DOHH2 (cell line): ENCODE results near the gene DIS3L2.

Experiments used
- H3F3A ChIP-seq: fragments of 200-600 bp; sonication (generic), shearing (Covaris generic); 2 replicates; pipeline ENCODE4 v1.6.0; 2016; ENCODE audit warnings: antibody characterized with exemption, mild to moderate bottlenecking; ENCODE audit not compliant: control insufficient read depth, insufficient read depth
- H3K27ac ChIP-seq: fragments of 200-600 bp; sonication (generic); 2 replicates; pipeline ENCODE4 v1.5.1; 2014; ENCODE audit warnings: low read depth, mild to moderate bottlenecking, low read length, moderate library complexity
- H3K27me3 ChIP-seq: fragments of 200-600 bp; sonication (generic); 2 replicates; pipeline ENCODE4 v1.6.1; 2014; ENCODE audit warnings: mild to moderate bottlenecking, low read length, mixed read lengths; ENCODE audit not compliant: control insufficient read depth
- H3K36me3 ChIP-seq: fragments of 200-600 bp; sonication (generic); 2 replicates; pipeline ENCODE4 v1.6.1; 2014; ENCODE audit warnings: mild to moderate bottlenecking, low read length, moderate library complexity, mixed read lengths; ENCODE audit not compliant: control insufficient read depth
- H3K4me1 ChIP-seq: fragments of 200-600 bp; sonication (generic); 2 replicates; pipeline ENCODE4 v1.6.1; 2014; ENCODE audit warnings: mild to moderate bottlenecking, low read length, mixed read lengths; ENCODE audit not compliant: control insufficient read depth
- H3K4me2 ChIP-seq: fragments of 200-600 bp; sonication (generic); 2 replicates; pipeline ENCODE4 v1.6.0; 2014; ENCODE audit warnings: mild to moderate bottlenecking, low read length, moderate library complexity
- H3K4me3 ChIP-seq: fragments of 200-600 bp; sonication (generic); 2 replicates; pipeline ENCODE4 v1.5.1; 2014; ENCODE audit warnings: mild to moderate bottlenecking, low read length, mixed read lengths
- H3K79me2 ChIP-seq: fragments of 200-600 bp; sonication (generic); 2 replicates; pipeline ENCODE4 v1.6.1; 2014; ENCODE audit warnings: mild to moderate bottlenecking, low read length, mixed read lengths; ENCODE audit not compliant: control insufficient read depth
- H3K9me2 ChIP-seq: fragments of 200-600 bp; sonication (generic); replicated peaks from 2 replicates; pipeline ENCODE4 v1.6.1; 2014; ENCODE audit warnings: mild to moderate bottlenecking, low read length, mixed read lengths; ENCODE audit not compliant: control insufficient read depth
- H3K9me3 ChIP-seq: fragments of 200-600 bp; sonication (generic); 2 replicates; pipeline ENCODE4 v1.6.1; 2014; ENCODE audit warnings: antibody characterized with exemption, low read length, mixed read lengths; ENCODE audit not compliant: control insufficient read depth, insufficient read depth
- H4K20me1 ChIP-seq: fragments of 200-600 bp; sonication (generic); 2 replicates; pipeline ENCODE4 v1.6.0; 2014; ENCODE audit warnings: low read depth, mild to moderate bottlenecking, antibody characterized with exemption, low read length, moderate library complexity; ENCODE audit not compliant: control insufficient read depth, insufficient read depth
- EZH2phosphoT487 ChIP-seq: fragments of 200-600 bp; sonication (generic); IDR thresholded peaks from 2 replicates; pipeline ENCODE4 v1.6.1; 2017; ENCODE audit warnings: borderline replicate concordance, mild to moderate bottlenecking, antibody characterized with exemption, low read length, moderate library complexity, mixed read lengths
- TF ChIP-seq, protein P1 (sequence below): fragments of 200-600 bp; sonication (generic); IDR thresholded peaks from one replicate; pipeline ENCODE4 v1.5.1; 2014; ENCODE audit warnings: antibody characterized with exemption, mild to moderate bottlenecking, low read depth, low read length; ENCODE audit not compliant: poor library complexity, severe bottlenecking

DIS3L2 gene

DNA sequence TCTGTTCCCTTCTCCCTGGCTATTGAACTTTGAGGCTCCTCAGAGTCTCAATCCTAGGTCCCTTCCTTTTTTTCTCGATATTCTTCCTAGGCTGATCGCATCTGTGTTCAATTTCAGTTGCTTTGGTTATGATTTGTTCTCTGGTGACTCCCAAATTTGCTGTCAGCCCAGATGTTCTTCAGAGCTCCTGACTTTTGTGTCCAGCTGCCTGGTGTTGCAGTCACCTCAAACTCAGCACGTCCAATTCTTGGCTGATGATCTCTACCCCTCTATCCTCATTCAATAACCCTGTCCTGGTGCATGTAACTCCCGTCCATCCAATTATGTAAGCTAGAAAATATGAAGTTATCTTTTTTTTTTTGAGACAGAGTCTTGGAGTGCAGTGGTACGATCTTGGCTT is 31.4 kb downstream of the DIS3L2 start:
- no peak for TF ChIP-seq EZH2phosphoT487
- TF ChIP-seq, protein P1, sequence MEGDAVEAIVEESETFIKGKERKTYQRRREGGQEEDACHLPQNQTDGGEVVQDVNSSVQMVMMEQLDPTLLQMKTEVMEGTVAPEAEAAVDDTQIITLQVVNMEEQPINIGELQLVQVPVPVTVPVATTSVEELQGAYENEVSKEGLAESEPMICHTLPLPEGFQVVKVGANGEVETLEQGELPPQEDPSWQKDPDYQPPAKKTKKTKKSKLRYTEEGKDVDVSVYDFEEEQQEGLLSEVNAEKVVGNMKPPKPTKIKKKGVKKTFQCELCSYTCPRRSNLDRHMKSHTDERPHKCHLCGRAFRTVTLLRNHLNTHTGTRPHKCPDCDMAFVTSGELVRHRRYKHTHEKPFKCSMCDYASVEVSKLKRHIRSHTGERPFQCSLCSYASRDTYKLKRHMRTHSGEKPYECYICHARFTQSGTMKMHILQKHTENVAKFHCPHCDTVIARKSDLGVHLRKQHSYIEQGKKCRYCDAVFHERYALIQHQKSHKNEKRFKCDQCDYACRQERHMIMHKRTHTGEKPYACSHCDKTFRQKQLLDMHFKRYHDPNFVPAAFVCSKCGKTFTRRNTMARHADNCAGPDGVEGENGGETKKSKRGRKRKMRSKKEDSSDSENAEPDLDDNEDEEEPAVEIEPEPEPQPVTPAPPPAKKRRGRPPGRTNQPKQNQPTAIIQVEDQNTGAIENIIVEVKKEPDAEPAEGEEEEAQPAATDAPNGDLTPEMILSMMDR, result no peak
- no peaks in the 10 kb centered on the region for H3K9me2 ChIP-seq
- peaks cover 87% of the 10 kb centered on the region for H3K79me2 ChIP-seq
- H3K4me1 ChIP-seq, result peaks cover 7% of the 10 kb centered on the region; the same call in 1 of the 2 replicates
- no peak overlapping the region for H3K4me3 ChIP-seq
- no peaks in the 10 kb centered on the region; the same call in 1 of the 2 replicates for H4K20me1 ChIP-seq
- no peak overlapping the region for H3K4me2 ChIP-seq
- no peak overlapping the region for H3K27ac ChIP-seq
- H3K27me3 ChIP-seq, result no peaks in the 10 kb centered on the region
- no peaks in the 10 kb centered on the region for H3F3A ChIP-seq
- no peaks in the 10 kb centered on the region for H3K36me3 ChIP-seq
- no peaks in the 10 kb centered on the region for H3K9me3 ChIP-seq

DNA sequence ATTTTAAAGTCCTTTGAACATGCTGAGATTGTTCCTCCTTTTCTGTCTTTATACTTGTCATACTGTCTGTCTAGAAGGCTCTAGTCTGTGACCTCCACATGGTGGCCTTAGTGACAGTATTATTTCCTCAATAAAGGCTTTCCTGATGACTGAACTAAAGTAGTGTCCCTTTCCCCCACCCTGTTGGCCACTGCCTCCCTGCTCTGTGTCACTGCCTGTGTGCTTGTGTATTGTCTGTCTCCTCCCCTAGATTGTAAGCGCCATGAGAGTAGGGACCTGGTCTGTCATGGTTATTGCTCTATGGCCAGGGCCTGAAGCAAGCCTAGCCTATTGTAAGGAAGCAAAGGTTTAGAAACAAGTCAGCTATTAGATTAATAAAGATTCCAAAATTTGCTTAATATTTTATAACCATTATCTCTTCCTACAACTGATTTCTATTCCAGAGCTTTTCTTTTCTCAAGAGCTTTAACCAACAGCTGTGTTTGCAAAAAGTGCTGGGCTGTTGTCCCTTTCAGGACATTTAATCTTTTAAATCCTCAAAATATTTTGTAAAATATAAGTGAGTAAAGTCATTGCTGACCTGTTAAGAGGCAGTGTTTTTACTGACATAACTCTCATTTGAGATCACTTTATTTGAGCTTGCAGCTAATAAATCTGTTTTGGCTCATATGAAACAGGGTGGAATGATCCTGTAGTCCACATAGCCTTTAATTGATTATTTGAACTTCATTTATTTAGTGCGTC is 35.5 kb downstream of the DIS3L2 start:
- Histone ChIP-seq H3K4me1 (peaks cover 7% of the 10 kb centered on the region; the same call in 1 of the 2 replicates), H3K36me3 (no peaks in the 10 kb centered on the region), H4K20me1 (no peaks in the 10 kb centered on the region), H3K4me3 (no peak overlapping the region), H3K27me3 (no peaks in the 10 kb centered on the region), H3K9me2 (no peaks in the 10 kb centered on the region), H3K9me3 (no peaks in the 10 kb centered on the region), H3K4me2 (no peak overlapping the region), H3K79me2 (peaks cover 77% of the 10 kb centered on the region), H3K27ac (no peak overlapping the region), H3F3A (no peaks in the 10 kb centered on the region)
- TF ChIP-seq, protein P1, result no peak
- TF ChIP-seq EZH2phosphoT487, result no peak

DNA sequence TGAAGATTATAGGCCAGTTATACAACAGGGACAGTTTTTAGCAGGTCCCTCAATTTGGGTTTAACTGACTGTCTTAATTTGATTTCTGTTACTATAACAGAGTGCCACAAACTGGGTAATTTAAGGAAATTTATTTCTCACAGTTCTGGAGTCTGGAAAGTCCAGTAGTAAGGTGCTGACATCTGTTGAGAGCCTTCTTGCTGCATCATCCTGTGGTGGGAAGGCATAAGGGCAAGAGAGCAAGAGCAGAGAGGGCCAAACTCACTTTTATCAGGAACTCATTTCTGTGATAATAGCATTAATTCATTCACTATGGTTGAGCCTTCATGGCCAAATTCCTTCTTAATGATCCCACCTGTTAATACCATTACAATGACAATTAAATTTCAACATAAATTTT is 36.5 kb downstream of the DIS3L2 start:
- Histone ChIP-seq H3K36me3 (no peaks in the 10 kb centered on the region), H3K27me3 (no peaks in the 10 kb centered on the region), H3F3A (no peaks in the 10 kb centered on the region), H3K9me2 (no peaks in the 10 kb centered on the region), H3K79me2 (peaks cover 76% of the 10 kb centered on the region), H3K4me2 (no peak overlapping the region), H3K27ac (no peak overlapping the region), H4K20me1 (no peaks in the 10 kb centered on the region), H3K4me3 (no peak overlapping the region), H3K4me1 (peaks cover 1% of the 10 kb centered on the region; the same call in 1 of the 2 replicates), H3K9me3 (no peaks in the 10 kb centered on the region)
- TF ChIP-seq, protein P1, result no peak
